ENCODE measurements around the gene ARHGAP24.
A peak's percentile ranks its signal among the peaks of the same experiment; 100 is the strongest.

Gene ARHGAP24

DNA sequence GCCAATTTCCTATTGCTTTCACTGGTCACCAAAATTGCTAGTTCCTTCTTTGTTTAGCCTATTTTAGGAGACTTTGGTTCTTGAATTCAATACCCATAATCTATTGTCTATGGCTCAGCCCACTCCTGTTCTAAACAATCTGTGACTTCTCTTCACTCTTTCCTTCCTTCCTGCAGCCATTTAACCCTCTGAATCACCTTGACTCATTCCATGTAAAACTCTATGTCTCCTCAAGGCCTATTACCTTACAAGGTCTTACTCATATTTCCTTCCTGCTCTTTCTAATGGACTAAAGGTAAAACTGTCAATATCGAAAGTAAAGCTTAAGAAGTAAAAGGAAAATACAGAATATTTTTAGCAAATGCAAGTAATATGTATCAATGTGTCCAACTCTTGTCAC lies 301.6 kb downstream of the ARHGAP24 start:
- H3K4me3 ChIP-seq (ENCODE audit: low read depth, low read length): no peak overlapping the region
- in situ Hi-C loops (cut with HindIII; ENCODE audit: low sequenced_read_pairs): no loop called here
- no peak for DNase-seq (ENCODE audit: low read depth)
- TF ChIP-seq, protein P1, sequence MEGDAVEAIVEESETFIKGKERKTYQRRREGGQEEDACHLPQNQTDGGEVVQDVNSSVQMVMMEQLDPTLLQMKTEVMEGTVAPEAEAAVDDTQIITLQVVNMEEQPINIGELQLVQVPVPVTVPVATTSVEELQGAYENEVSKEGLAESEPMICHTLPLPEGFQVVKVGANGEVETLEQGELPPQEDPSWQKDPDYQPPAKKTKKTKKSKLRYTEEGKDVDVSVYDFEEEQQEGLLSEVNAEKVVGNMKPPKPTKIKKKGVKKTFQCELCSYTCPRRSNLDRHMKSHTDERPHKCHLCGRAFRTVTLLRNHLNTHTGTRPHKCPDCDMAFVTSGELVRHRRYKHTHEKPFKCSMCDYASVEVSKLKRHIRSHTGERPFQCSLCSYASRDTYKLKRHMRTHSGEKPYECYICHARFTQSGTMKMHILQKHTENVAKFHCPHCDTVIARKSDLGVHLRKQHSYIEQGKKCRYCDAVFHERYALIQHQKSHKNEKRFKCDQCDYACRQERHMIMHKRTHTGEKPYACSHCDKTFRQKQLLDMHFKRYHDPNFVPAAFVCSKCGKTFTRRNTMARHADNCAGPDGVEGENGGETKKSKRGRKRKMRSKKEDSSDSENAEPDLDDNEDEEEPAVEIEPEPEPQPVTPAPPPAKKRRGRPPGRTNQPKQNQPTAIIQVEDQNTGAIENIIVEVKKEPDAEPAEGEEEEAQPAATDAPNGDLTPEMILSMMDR (IDR thresholded peaks at IDR 0.05; ENCODE audit: low read depth, low read length, missing control alignments): no peak

DNA sequence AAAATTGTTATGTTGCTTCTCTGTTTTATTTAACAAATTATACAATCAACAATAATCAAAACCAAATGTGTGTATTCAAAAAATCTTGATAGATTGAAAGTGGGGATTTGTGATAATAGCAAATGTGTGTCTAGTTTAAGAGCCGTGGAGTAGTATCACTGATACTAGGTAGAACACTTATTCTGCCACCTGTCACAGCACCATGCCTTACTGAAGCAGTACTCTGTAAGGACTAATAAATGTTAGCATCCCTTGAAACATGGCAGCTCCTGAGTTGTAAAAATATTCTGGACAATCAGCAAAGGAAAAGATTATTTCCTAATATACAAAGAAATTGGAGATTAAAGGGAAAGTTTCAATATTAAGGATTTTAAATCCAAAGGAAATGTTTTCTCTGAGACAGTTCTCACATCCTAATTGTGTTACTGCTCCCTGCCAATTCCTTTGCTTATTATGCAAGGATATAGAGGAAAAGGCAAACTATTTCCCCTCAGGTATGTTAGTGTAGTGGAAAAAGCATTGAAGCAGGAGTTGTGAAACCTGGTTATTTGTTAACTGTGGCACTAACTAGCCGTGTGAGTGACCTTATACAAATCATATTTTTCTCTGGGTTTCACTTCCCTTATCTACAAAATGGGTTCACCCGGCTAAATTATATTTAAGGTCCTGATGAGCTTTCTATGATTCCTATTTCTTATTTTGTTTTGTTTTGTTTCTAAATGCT lies 303.1 kb downstream of the ARHGAP24 start:
- TF ChIP-seq, protein P1 (IDR thresholded peaks at IDR 0.05; ENCODE audit: low read depth, low read length, missing control alignments): no peak
- peak overlapping the region; percentile 37 for H3K4me3 ChIP-seq (ENCODE audit: low read depth, low read length)
- in situ Hi-C loops (cut with HindIII; ENCODE audit: low sequenced_read_pairs): no loop called here
- no peak for DNase-seq (ENCODE audit: low read depth)

DNA sequence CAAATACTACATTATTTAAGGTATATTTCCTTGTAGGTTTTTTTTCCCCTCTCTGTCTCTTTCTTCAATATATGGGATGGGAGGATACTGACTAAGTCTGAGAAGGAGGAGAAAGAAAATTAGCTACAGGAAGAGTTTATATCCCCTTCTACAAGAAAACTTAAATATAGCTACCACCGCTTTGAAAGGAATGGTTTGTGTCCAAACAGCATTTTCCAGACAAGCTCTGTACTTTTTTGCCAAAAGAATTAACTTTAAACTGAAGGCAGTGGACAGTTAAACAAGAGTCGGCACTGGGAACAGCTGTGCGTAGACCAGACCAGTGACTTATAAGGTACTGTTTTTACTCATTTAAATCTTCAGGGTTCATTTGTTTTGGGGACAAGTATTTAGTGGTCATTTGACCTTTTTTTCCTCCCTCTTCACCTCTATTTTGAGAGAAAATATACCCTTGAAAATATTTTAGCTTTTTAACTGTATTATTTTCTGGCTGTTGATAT lies 303.7 kb downstream of the ARHGAP24 start:
- in situ Hi-C loops (cut with HindIII; ENCODE audit: low sequenced_read_pairs): no loop called here
- TF ChIP-seq, protein P1 (IDR thresholded peaks at IDR 0.05; ENCODE audit: low read depth, low read length, missing control alignments): no peak
- DNase-seq (ENCODE audit: low read depth): no peak
- H3K4me3 ChIP-seq (ENCODE audit: low read depth, low read length): peak overlapping the region; percentile 37

DNA sequence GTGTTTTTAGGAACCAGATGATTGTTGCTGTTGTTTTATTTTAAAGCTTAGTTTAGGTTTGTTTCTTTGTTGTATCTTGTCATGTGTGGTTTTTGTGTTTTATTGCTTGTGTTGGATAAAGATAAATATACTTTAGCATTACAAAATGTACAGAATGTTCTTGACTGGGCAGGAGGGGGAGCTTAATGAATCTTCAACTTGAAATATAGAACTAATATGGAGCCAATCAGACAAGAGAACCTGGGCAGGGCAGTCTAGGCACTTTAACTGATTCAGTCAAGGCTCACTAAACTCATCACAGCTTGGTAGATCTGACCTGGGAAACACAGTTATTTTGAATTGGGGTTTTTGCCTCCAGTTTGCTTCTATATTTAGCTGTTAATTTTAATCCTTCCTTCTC lies 304.2 kb downstream of the ARHGAP24 start:
- DNase-seq (ENCODE audit: low read depth): no peak
- in situ Hi-C loops (cut with HindIII; ENCODE audit: low sequenced_read_pairs): no loop called here
- H3K4me3 ChIP-seq (ENCODE audit: low read depth, low read length): peak overlapping the region; percentile 37
- TF ChIP-seq, protein P1 (IDR thresholded peaks at IDR 0.05; ENCODE audit: low read depth, low read length, missing control alignments): no peak

DNA sequence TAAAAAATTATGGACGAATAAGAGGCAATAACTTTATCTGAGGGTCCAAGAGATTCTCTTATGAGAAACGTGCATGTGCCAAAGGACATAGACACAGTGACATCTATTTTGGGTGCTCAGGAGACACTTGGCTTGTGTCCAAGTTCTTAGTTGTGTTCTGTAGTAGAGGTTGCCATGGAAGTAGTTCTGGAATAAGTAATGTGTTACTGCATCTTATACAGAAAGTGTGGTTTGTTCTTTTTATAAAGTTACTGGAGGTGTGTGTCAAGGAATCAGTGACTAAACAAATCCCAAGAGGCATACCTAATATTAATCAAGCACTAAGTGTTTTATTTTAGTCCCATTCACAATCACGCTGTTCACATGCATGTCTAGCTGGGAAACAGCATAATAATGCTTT lies 305.7 kb downstream of the ARHGAP24 start:
- in situ Hi-C loops (cut with HindIII; ENCODE audit: low sequenced_read_pairs): no loop called here

DNA sequence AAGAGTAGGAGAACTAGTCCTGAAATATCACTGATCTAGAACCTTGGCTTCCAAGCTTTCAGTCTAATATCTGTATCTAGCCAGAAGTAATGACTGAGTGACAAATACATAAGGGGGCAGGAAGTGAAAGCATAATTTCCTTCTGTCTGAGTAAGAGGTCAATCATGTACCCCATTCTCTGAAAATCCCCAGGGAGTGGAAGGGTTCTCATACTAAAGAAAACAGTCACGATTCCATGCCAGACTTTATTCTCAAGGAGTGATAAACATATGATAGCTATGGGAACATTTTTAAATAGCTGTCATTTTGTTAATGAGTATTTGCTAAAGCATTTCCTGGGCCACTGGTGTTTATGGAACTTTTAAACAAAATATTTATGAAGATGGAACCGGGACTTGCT lies 308.5 kb downstream of the ARHGAP24 start:
- in situ Hi-C loops (cut with HindIII; ENCODE audit: low sequenced_read_pairs): no loop called here
- TF ChIP-seq, protein P1 (IDR thresholded peaks at IDR 0.05; ENCODE audit: low read depth, low read length, missing control alignments): no peak
- no peak for DNase-seq (ENCODE audit: low read depth)
- no peak overlapping the region for H3K4me3 ChIP-seq (ENCODE audit: low read depth, low read length)

More for the DNA sequence above, 305.7 kb downstream of the ARHGAP24 start:
- H3K4me3 ChIP-seq (ENCODE audit: low read depth, low read length): no peak overlapping the region
- no peak for DNase-seq (ENCODE audit: low read depth)
- TF ChIP-seq, protein P1 (IDR thresholded peaks at IDR 0.05; ENCODE audit: low read depth, low read length, missing control alignments): no peak

Measured in astrocyte of the cerebellum (primary cell).